ENCODE data around the gene CCDC195. TPM values are rescaled to one million over a fixed set of nuclear protein-coding genes. Genes with fewer than 3 reads are reported as not detected.
"Not testable (repeated sequence)": the region's sequence is repeated elsewhere in the genome, so short reads cannot be mapped to it uniquely, and the experiment has no call there.

Gene CCDC195
- total RNA-seq, 2 experiments from 2014 or later, result not detected

- DNase-seq, result no peak
- H3K4me1 Mint-ChIP-seq, result peaks cover 2% of the 10 kb centered on the region
- no peak overlapping the region for H3K27ac Mint-ChIP-seq
- H3K4me3 Mint-ChIP-seq, result no peak overlapping the region
- peaks cover 2% of the 10 kb centered on the region for H3K36me3 Mint-ChIP-seq
- peaks cover 2% of the 10 kb centered on the region for H3K9me3 Mint-ChIP-seq
- peaks cover 3% of the 10 kb centered on the region for H3K27me3 Mint-ChIP-seq
Observed at GRCh38 chr2:224668123-224668909, 47.8 kb downstream of the CCDC195 start.

- H3K9me3 Mint-ChIP-seq, result peaks cover 7% of the 10 kb centered on the region
- DNase-seq, result no peak
- peaks cover 3% of the 10 kb centered on the region for H3K27me3 Mint-ChIP-seq
- H3K27ac Mint-ChIP-seq, result no peak overlapping the region
- peaks cover 2% of the 10 kb centered on the region for H3K36me3 Mint-ChIP-seq
- H3K4me1 Mint-ChIP-seq, result peaks cover 2% of the 10 kb centered on the region
- H3K4me3 Mint-ChIP-seq, result no peak overlapping the region
Observed at GRCh38 chr2:224666951-224667553, 49.1 kb downstream of the CCDC195 start.

- H3K27me3 Mint-ChIP-seq, H3K4me1 Mint-ChIP-seq, H3K27ac Mint-ChIP-seq, H3K4me3 Mint-ChIP-seq, H3K9me3 Mint-ChIP-seq, H3K36me3 Mint-ChIP-seq, DNase-seq: not testable (repeated sequence)
Observed at GRCh38 chr2:224663322-224663721, 52.8 kb downstream of the CCDC195 start.

GRCh38 chr2:224661708-224662107 is 54.5 kb downstream of the CCDC195 start:
- not testable (repeated sequence) for H3K9me3 Mint-ChIP-seq, H3K4me3 Mint-ChIP-seq, H3K4me1 Mint-ChIP-seq, H3K27ac Mint-ChIP-seq, DNase-seq, H3K36me3 Mint-ChIP-seq, H3K27me3 Mint-ChIP-seq

GRCh38 chr2:224659714-224660113 is 56.5 kb downstream of the CCDC195 start:
- no peak overlapping the region for H3K27ac Mint-ChIP-seq
- H3K27me3 Mint-ChIP-seq, result peaks cover 3% of the 10 kb centered on the region
- no peak overlapping the region for H3K4me3 Mint-ChIP-seq
- H3K4me1 Mint-ChIP-seq, result no peaks in the 10 kb centered on the region
- H3K36me3 Mint-ChIP-seq, result peaks cover 2% of the 10 kb centered on the region
- DNase-seq, result no peak
- peaks cover 9% of the 10 kb centered on the region for H3K9me3 Mint-ChIP-seq

- H3K36me3 Mint-ChIP-seq, result peaks cover 2% of the 10 kb centered on the region
- no peaks in the 10 kb centered on the region for H3K27me3 Mint-ChIP-seq
- H3K9me3 Mint-ChIP-seq, result peaks cover 9% of the 10 kb centered on the region
- H3K4me1 Mint-ChIP-seq, result no peaks in the 10 kb centered on the region
- no peak overlapping the region for H3K27ac Mint-ChIP-seq
- DNase-seq, result no peak
- no peak overlapping the region for H3K4me3 Mint-ChIP-seq
Observed at GRCh38 chr2:224658780-224659405, 57.3 kb downstream of the CCDC195 start.

- no peak for DNase-seq
- no peaks in the 10 kb centered on the region for H3K4me1 Mint-ChIP-seq
- H3K9me3 Mint-ChIP-seq, result peaks cover 3% of the 10 kb centered on the region
- no peak overlapping the region for H3K4me3 Mint-ChIP-seq
- no peaks in the 10 kb centered on the region for H3K36me3 Mint-ChIP-seq
- H3K27me3 Mint-ChIP-seq, result no peaks in the 10 kb centered on the region
- H3K27ac Mint-ChIP-seq, result no peak overlapping the region
Observed at GRCh38 chr2:224657349-224657748, 58.8 kb downstream of the CCDC195 start.

GRCh38 chr2:224655006-224655537 is 61.1 kb downstream of the CCDC195 start:
- DNase-seq, result no peak
- H3K27ac Mint-ChIP-seq, result no peak overlapping the region
- H3K4me3 Mint-ChIP-seq, result no peak overlapping the region
- no peaks in the 10 kb centered on the region for H3K4me1 Mint-ChIP-seq
- no peaks in the 10 kb centered on the region for H3K36me3 Mint-ChIP-seq
- no peaks in the 10 kb centered on the region for H3K27me3 Mint-ChIP-seq
- H3K9me3 Mint-ChIP-seq, result no peaks in the 10 kb centered on the region

Other genes with a start within 250 kb of the CCDC195 start
- 10 to 100 TPM; 83.5 to 87.0 TPM for gene CUL3, start 131.0 kb downstream of the CCDC195 start, total RNA-seq

Data from activated naive CD8-positive, alpha-beta T cell treated with anti-CD3 and anti-CD28 coated beads for 36 hours (primary cell).